GM23338 (cell line): ENCODE results near the gene C17orf107. TPM values are rescaled to one million over a fixed set of nuclear protein-coding genes. Genes with fewer than 3 reads are reported as not detected.
A peak's percentile ranks its signal among the peaks of the same experiment; 100 is the strongest.
"Not testable (repeated sequence)": the region's sequence is repeated elsewhere in the genome, so short reads cannot be mapped to it uniquely, and the experiment has no call there.

Source experiments
- ATAC-seq: fragments of 200-7000 bp; cut with Tn5 transposase; 3 replicates; pipeline ENCODE4 v1.9.1; 2020
- DNase-seq: peaks from one replicate; pipeline ENCODE4 v3.0.0-alpha.2; 2015; ENCODE audit warnings: low spot score
- H2AFZ ChIP-seq: fragments of 200-600 bp; sonication (generic); 2 replicates; pipeline ENCODE4 v1.8.0; 2016; ENCODE audit warnings: antibody characterized with exemption, mild to moderate bottlenecking, moderate library complexity
- H3F3A ChIP-seq: fragments of 200-600 bp; sonication (generic); replicated peaks from 2 replicates; pipeline ENCODE4 v1.8.0; 2017; ENCODE audit warnings: antibody characterized with exemption, mixed run types, low read depth
- H3K27ac ChIP-seq: fragments of 200-600 bp; sonication (generic); 2 replicates; pipeline ENCODE4 v1.6.1; 2016; ENCODE audit warnings: low read depth
- H3K27me3 ChIP-seq: fragments of 200-600 bp; sonication (generic); 2 replicates; pipeline ENCODE4 v1.8.0; 2016; ENCODE audit warnings: mild to moderate bottlenecking, mixed run types, moderate library complexity; ENCODE audit not compliant: insufficient read depth
- H3K36me3 ChIP-seq: fragments of 200-600 bp; sonication (generic); 2 replicates; pipeline ENCODE4 v1.8.0; 2016; ENCODE audit warnings: mild to moderate bottlenecking; ENCODE audit not compliant: insufficient read depth
- H3K4me1 ChIP-seq: fragments of 200-600 bp; sonication (generic); 2 replicates; pipeline ENCODE4 v1.8.0; 2016; ENCODE audit warnings: mild to moderate bottlenecking, moderate library complexity; ENCODE audit not compliant: insufficient read depth
- H3K4me2 ChIP-seq: fragments of 200-600 bp; sonication (generic); 2 replicates; pipeline ENCODE4 v1.7.1; 2017; ENCODE audit warnings: mixed run types
- H3K4me3 ChIP-seq: fragments of 200-600 bp; sonication (generic); 2 replicates; pipeline ENCODE4 v1.6.1; 2016; ENCODE audit warnings: mixed run types
- H3K79me2 ChIP-seq: fragments of 200-600 bp; sonication (generic); replicated peaks from 2 replicates; pipeline ENCODE4 v1.8.0; 2017; ENCODE audit warnings: mild to moderate bottlenecking; ENCODE audit not compliant: insufficient read depth
- H3K9me2 ChIP-seq: fragments of 200-600 bp; sonication (generic); 2 replicates; pipeline ENCODE4 v1.8.0; 2017; ENCODE audit not compliant: insufficient read depth
- H4K20me1 ChIP-seq: fragments of 200-600 bp; sonication (generic); replicated peaks from 2 replicates; pipeline ENCODE4 v1.8.0; 2017; ENCODE audit warnings: mild to moderate bottlenecking; ENCODE audit not compliant: insufficient read depth
- H3K27ac Mint-ChIP-seq: 2 replicates; pipeline ENCODE4 v1.8.0; 2020; ENCODE audit warnings: inconsistent platforms, mild to moderate bottlenecking, moderate library complexity, mixed read lengths
- H3K27me3 Mint-ChIP-seq: 3 replicates; pipeline ENCODE4 v1.8.0; 2022; ENCODE audit warnings: low read depth, mild to moderate bottlenecking, moderate library complexity, mixed read lengths, inconsistent platforms; ENCODE audit not compliant: insufficient read depth, poor library complexity
- H3K36me3 Mint-ChIP-seq: 3 replicates; pipeline ENCODE4 v1.8.0; 2021; ENCODE audit warnings: low read depth, mild to moderate bottlenecking, inconsistent platforms, moderate library complexity, mixed read lengths
- H3K4me1 Mint-ChIP-seq: 3 replicates; pipeline ENCODE4 v1.8.0; 2020; ENCODE audit warnings: mild to moderate bottlenecking, inconsistent platforms, mixed read lengths
- H3K4me3 Mint-ChIP-seq: 3 replicates; pipeline ENCODE4 v1.8.0; 2021; ENCODE audit warnings: moderate library complexity, mild to moderate bottlenecking, inconsistent platforms, mixed read lengths
- H3K9me3 Mint-ChIP-seq: 3 replicates; pipeline ENCODE4 v1.8.0; 2020; ENCODE audit warnings: moderate library complexity, mild to moderate bottlenecking, inconsistent platforms, mixed read lengths
- CREB1 ChIP-seq: fragments of 250-450 bp; sonication (Bioruptor Pico); IDR thresholded peaks from 2 replicates; pipeline ENCODE4 v1.5.0; 2020; ENCODE audit warnings: low read depth, mild to moderate bottlenecking, moderate library complexity
- ETS1 ChIP-seq: IDR thresholded peaks from 2 replicates; pipeline ENCODE4 v1.6.1; 2016; ENCODE audit warnings: antibody characterized with exemption
- EZH2 ChIP-seq: fragments of 200-600 bp; sonication (generic); IDR thresholded peaks from one replicate; pipeline ENCODE4 v1.8.0; 2017; ENCODE audit warnings: antibody characterized with exemption, mild to moderate bottlenecking, low read depth; ENCODE audit not compliant: unreplicated experiment
- EZH2phosphoT487 ChIP-seq: fragments of 200-600 bp; sonication (generic); IDR thresholded peaks from one replicate; pipeline ENCODE4 v1.8.1; 2018; ENCODE audit warnings: antibody characterized with exemption; ENCODE audit not compliant: unreplicated experiment
- JUNB ChIP-seq: IDR thresholded peaks from one replicate; pipeline ENCODE4 v1.6.1; 2016; ENCODE audit warnings: antibody characterized with exemption; ENCODE audit not compliant: unreplicated experiment
- REST ChIP-seq: IDR thresholded peaks from one replicate; pipeline ENCODE4 v1.6.1; 2018; ENCODE audit warnings: antibody characterized with exemption; ENCODE audit not compliant: unreplicated experiment
- STAT1 ChIP-seq: IDR thresholded peaks from one replicate; pipeline ENCODE4 v1.6.1; 2016; ENCODE audit warnings: antibody characterized with exemption; ENCODE audit not compliant: unreplicated experiment
- ZNF114 ChIP-seq: fragments of 250-450 bp; sonication (Bioruptor Pico); IDR thresholded peaks from 2 replicates; pipeline ENCODE4 v1.5.0; 2020; ENCODE audit warnings: mild to moderate bottlenecking, moderate library complexity
- ZNF331 ChIP-seq: fragments of 250-450 bp; sonication (Bioruptor Pico); IDR thresholded peaks from 2 replicates; pipeline ENCODE4 v1.5.0; 2020; ENCODE audit warnings: low read depth, mild to moderate bottlenecking, moderate library complexity
- polyA plus RNA-seq: library from polyadenylated mRNA; unstranded; fragments of >200 nt; fragmentation: Nextera tagmentation; extraction: Ambion mirVana; gene quantifications from 2 replicates; pipeline ENCODE4 v1.2.1, GENCODE V29; 2016
- total RNA-seq: library from RNA; depleted of rRNA; stranded (reverse); fragments of >200 nt; shearing (Covaris generic); gene quantifications from 2 replicates; pipeline ENCODE4 v1.2.3, GENCODE V29; 2014

The C17orf107 gene
- total and polyA plus RNA-seq, 2 experiments from 2014 or later = 1.9 to 5.9 TPM

GRCh38 chr17:4913994-4914393 lies 14.7 kb downstream of the C17orf107 start:
- DNase-seq (no peak), ATAC-seq (no peak)
- TF ChIP-seq REST (no peak), EZH2phosphoT487 (no peak), ZNF114 (CRISPR knock-in tag) (no peak), CREB1 (CRISPR knock-in tag) (no peak), JUNB (no peak), EZH2 (no peak), STAT1 (no peak)
- no peak overlapping the region for H3K4me3 Mint-ChIP-seq
- H3K27ac Mint-ChIP-seq = no peak overlapping the region
- no peaks in the 10 kb centered on the region for H3K9me2 ChIP-seq
- H3F3A ChIP-seq = no peaks in the 10 kb centered on the region
- H3K4me1 ChIP-seq = peaks cover 7% of the 10 kb centered on the region
- H3K36me3 ChIP-seq = no peaks in the 10 kb centered on the region
- no peaks in the 10 kb centered on the region for H3K27me3 ChIP-seq
- peaks cover 8% of the 10 kb centered on the region for H3K27me3 Mint-ChIP-seq
- no peak overlapping the region for H3K4me2 ChIP-seq
- no peaks in the 10 kb centered on the region; the same call in 2 of the 3 replicates for H3K4me1 Mint-ChIP-seq
- H3K9me3 Mint-ChIP-seq = no peaks in the 10 kb centered on the region
- H3K27ac ChIP-seq = no peak overlapping the region
- no peak overlapping the region for H2AFZ ChIP-seq
- no peaks in the 10 kb centered on the region for H4K20me1 ChIP-seq
- no peak overlapping the region for H3K4me3 ChIP-seq
- H3K36me3 Mint-ChIP-seq = no peaks in the 10 kb centered on the region
- no peaks in the 10 kb centered on the region for H3K79me2 ChIP-seq

- not testable (repeated sequence) for H3K27me3 Mint-ChIP-seq, DNase-seq, H3F3A ChIP-seq, H3K27ac ChIP-seq, H3K4me1 Mint-ChIP-seq, H3K4me3 Mint-ChIP-seq, H3K36me3 Mint-ChIP-seq, H3K27ac Mint-ChIP-seq, H3K27me3 ChIP-seq, H3K4me2 ChIP-seq, H3K9me3 Mint-ChIP-seq, H3K9me2 ChIP-seq, ATAC-seq, H2AFZ ChIP-seq, H3K79me2 ChIP-seq, H3K36me3 ChIP-seq, H3K4me3 ChIP-seq, H4K20me1 ChIP-seq
- peaks cover 12% of the 10 kb centered on the region for H3K4me1 ChIP-seq
Measured at GRCh38 chr17:4914551-4914950, 15.2 kb downstream of the C17orf107 start.

GRCh38 chr17:4919511-4920047 lies 20.2 kb downstream of the C17orf107 start:
- H3K9me3 Mint-ChIP-seq = no peaks in the 10 kb centered on the region
- H3K36me3 ChIP-seq = no peaks in the 10 kb centered on the region
- H3K27me3 Mint-ChIP-seq = peaks cover 8% of the 10 kb centered on the region
- peak overlapping the region; percentile 40; the same call in 1 of the 2 replicates for H3K27ac ChIP-seq
- H3K9me2 ChIP-seq = no peaks in the 10 kb centered on the region
- ATAC-seq (peak; percentile 92), DNase-seq (peak; percentile 81)
- no peak overlapping the region for H3K4me2 ChIP-seq
- no peaks in the 10 kb centered on the region for H3K79me2 ChIP-seq
- no peak overlapping the region for H2AFZ ChIP-seq
- 0 out of 2 replicates have a peak, but pooled peaks cover 6% of the 10 kb centered on the region for H3K4me1 ChIP-seq
- no peaks in the 10 kb centered on the region for H3K27me3 ChIP-seq
- peaks cover 2% of the 10 kb centered on the region; the same call in 1 of the 2 replicates for H3F3A ChIP-seq
- no peak overlapping the region for H3K4me3 Mint-ChIP-seq
- peak overlapping the region; percentile 7; the same call in 1 of the 2 replicates for H3K27ac Mint-ChIP-seq
- peaks cover 9% of the 10 kb centered on the region for H3K4me1 Mint-ChIP-seq
- no peak overlapping the region for H3K4me3 ChIP-seq
- TF ChIP-seq ZNF331 (CRISPR knock-in tag) (no peak), ETS1 (no peak), JUNB (no peak)
- H3K36me3 Mint-ChIP-seq = no peaks in the 10 kb centered on the region
- no peaks in the 10 kb centered on the region for H4K20me1 ChIP-seq
